H9 (cell line): ENCODE results near the gene NHERF1. TPM values are rescaled to one million over a fixed set of nuclear protein-coding genes. Genes with fewer than 3 reads are reported as not detected.

ENCODE experiments used
- DNase-seq: peaks from one replicate; pipeline ENCODE4 v3.0.0-alpha.2; 2017
- H2AFZ ChIP-seq: one replicate; pipeline ENCODE4 v1.6.1; 2013; ENCODE audit warnings: mild to moderate bottlenecking, low read length, control low read depth, moderate library complexity
- H2AK5ac ChIP-seq: 2 replicates; pipeline ENCODE4 v1.6.1; 2013; ENCODE audit warnings: low read length, control low read depth, mixed read lengths; ENCODE audit not compliant: insufficient read length
- H2BK120ac ChIP-seq: one replicate; pipeline ENCODE4 v1.6.1; 2013; ENCODE audit warnings: low read depth, mild to moderate bottlenecking, low read length, control low read depth, inconsistent platforms; ENCODE audit not compliant: poor library complexity, severe bottlenecking
- H2BK12ac ChIP-seq: 2 replicates; pipeline ENCODE4 v1.6.1; 2013; ENCODE audit warnings: low read length, control low read depth, mixed read lengths, low read depth; ENCODE audit not compliant: insufficient read length
- H2BK15ac ChIP-seq: 2 replicates; pipeline ENCODE4 v1.6.1; 2013; ENCODE audit warnings: low read depth, low read length, control low read depth
- H2BK20ac ChIP-seq: one replicate; pipeline ENCODE4 v1.6.1; 2013; ENCODE audit warnings: low read depth, mild to moderate bottlenecking, low read length, control low read depth, inconsistent platforms; ENCODE audit not compliant: poor library complexity, severe bottlenecking
- H2BK5ac ChIP-seq: 2 replicates; pipeline ENCODE4 v1.6.1; 2013; ENCODE audit warnings: low read length, control low read depth, mixed read lengths; ENCODE audit not compliant: insufficient read length
- H3K14ac ChIP-seq: 2 replicates; pipeline ENCODE4 v1.6.1; 2013; ENCODE audit warnings: low read length, control low read depth; ENCODE audit not compliant: insufficient read depth
- H3K18ac ChIP-seq: 2 replicates; pipeline ENCODE4 v1.6.1; 2013; ENCODE audit warnings: low read depth, mild to moderate bottlenecking, mixed read lengths, low read length, control low read depth; ENCODE audit not compliant: insufficient read length
- H3K23ac ChIP-seq: 2 replicates; pipeline ENCODE4 v1.6.1; 2013; ENCODE audit warnings: low read length, control low read depth, mixed read lengths, low read depth; ENCODE audit not compliant: insufficient read length
- H3K23me2 ChIP-seq: 2 replicates; pipeline ENCODE4 v1.6.1; 2013; ENCODE audit warnings: low read depth, mild to moderate bottlenecking, mixed read lengths, low read length, control low read depth; ENCODE audit not compliant: insufficient read length, poor library complexity, severe bottlenecking
- H3K27ac ChIP-seq: 2 replicates; pipeline ENCODE4 v1.5.1; 2013; ENCODE audit warnings: low read length, control low read depth, mixed read lengths, low read depth; ENCODE audit not compliant: insufficient read length
- H3K27me3 ChIP-seq: 2 replicates; pipeline ENCODE4 v1.6.1; 2013; ENCODE audit warnings: low read length, control low read depth, inconsistent platforms; ENCODE audit not compliant: insufficient read depth
- H3K4ac ChIP-seq: 2 replicates; pipeline ENCODE4 v1.6.1; 2013; ENCODE audit warnings: low read depth, mild to moderate bottlenecking, control low read depth, inconsistent platforms, low read length, moderate library complexity
- H3K4me1 ChIP-seq: 2 replicates; pipeline ENCODE4 v1.6.1; 2013; ENCODE audit warnings: low read length, control low read depth, inconsistent platforms; ENCODE audit not compliant: insufficient read depth
- H3K4me2 ChIP-seq: 2 replicates; pipeline ENCODE4 v1.6.1; 2013; ENCODE audit warnings: low read length, control low read depth, mixed read lengths; ENCODE audit not compliant: insufficient read length, insufficient read depth
- H3K56ac ChIP-seq: 2 replicates; pipeline ENCODE4 v1.6.1; 2013; ENCODE audit warnings: low read depth, mild to moderate bottlenecking, mixed read lengths, low read length, control low read depth; ENCODE audit not compliant: insufficient read length
- H3K79me1 ChIP-seq: 2 replicates; pipeline ENCODE4 v1.6.1; 2013; ENCODE audit warnings: low read depth, mild to moderate bottlenecking, moderate library complexity, low read length, control low read depth, inconsistent platforms; ENCODE audit not compliant: insufficient read depth, poor library complexity, severe bottlenecking
- H3K79me2 ChIP-seq: 2 replicates; pipeline ENCODE4 v1.6.1; 2013; ENCODE audit warnings: low read length, control low read depth, inconsistent platforms; ENCODE audit not compliant: insufficient read depth
- H3K9ac ChIP-seq: 2 replicates; pipeline ENCODE4 v1.6.1; 2013; ENCODE audit warnings: low read length, control low read depth, mixed read lengths; ENCODE audit not compliant: insufficient read length; ENCODE audit errors: extremely low read depth
- H3K9me3 ChIP-seq: one replicate; pipeline ENCODE4 v1.6.1; 2013; ENCODE audit warnings: low read depth, low read length, inconsistent platforms; ENCODE audit not compliant: control insufficient read depth
- H3T11ph ChIP-seq: one replicate; pipeline ENCODE4 v1.6.1; 2013; ENCODE audit warnings: mild to moderate bottlenecking, low read length, control low read depth, inconsistent platforms
- H4K20me1 ChIP-seq: one replicate; pipeline ENCODE4 v1.6.1; 2013; ENCODE audit not compliant: control insufficient read depth, insufficient read length, insufficient read depth
- H4K5ac ChIP-seq: 2 replicates; pipeline ENCODE4 v1.6.1; 2013; ENCODE audit warnings: low read depth, mild to moderate bottlenecking, mixed read lengths, low read length, control low read depth; ENCODE audit not compliant: insufficient read length
- H4K8ac ChIP-seq: replicated peaks from 2 replicates; pipeline ENCODE4 v1.6.1; 2013; ENCODE audit warnings: low read length, control low read depth, mixed read lengths, low read depth; ENCODE audit not compliant: insufficient read length
- H4K91ac ChIP-seq: 2 replicates; pipeline ENCODE4 v1.6.1; 2013; ENCODE audit warnings: low read depth, mild to moderate bottlenecking, moderate library complexity, mixed read lengths, low read length, control low read depth; ENCODE audit not compliant: insufficient read length
- H3K27ac Mint-ChIP-seq, 3 experiments: 2 replicates in 2 of 3; 3 replicates in 1 of 3; pipeline ENCODE4 v1.8.0; 2020 to 2021; ENCODE audit warnings: mixed read lengths in 3 of 3, mild to moderate bottlenecking in 1 of 3, moderate library complexity in 1 of 3
- H3K27me3 Mint-ChIP-seq: 2 replicates; pipeline ENCODE4 v1.8.0; 2021; ENCODE audit warnings: low read depth, mild to moderate bottlenecking, moderate library complexity, mixed read lengths
- H3K36me3 Mint-ChIP-seq, 3 experiments: 2 replicates in 2 of 3; 3 replicates in 1 of 3; pipeline ENCODE4 v1.8.0; 2020 to 2021; ENCODE audit warnings: low read depth in 3 of 3, mixed read lengths in 3 of 3; ENCODE audit not compliant: insufficient read depth in 1 of 3
- H3K4me1 Mint-ChIP-seq, 2 experiments: 2 replicates each; pipeline ENCODE4 v1.8.0; 2020; ENCODE audit warnings: mixed read lengths in 2 of 2
- H3K4me3 Mint-ChIP-seq, 2 experiments: 2 replicates in 1 of 2; 3 replicates in 1 of 2; pipeline ENCODE4 v1.8.0; 2020 to 2021; ENCODE audit warnings: mild to moderate bottlenecking in 2 of 2, mixed read lengths in 2 of 2, moderate library complexity in 1 of 2
- H3K9me3 Mint-ChIP-seq, 2 experiments: 2 replicates in 1 of 2; 3 replicates in 1 of 2; pipeline ENCODE4 v1.8.0; 2020; ENCODE audit warnings: mild to moderate bottlenecking in 2 of 2, mixed read lengths in 2 of 2, moderate library complexity in 1 of 2
- WGBS: extraction: QIAGEN DNeasy Blood & Tissue Kit; methylation state at CpG from one replicate; pipeline ENCODE4 v1.1.7; 2013; ENCODE audit warnings: missing lambda C conversion rate, low lambda C conversion rate, mixed read lengths; ENCODE audit not compliant: insufficient read length; ENCODE audit errors: extremely low coverage; 5-methylcytosine and 5-hydroxymethylcytosine counted together
- total RNA-seq: library from RNA; stranded (reverse); gene quantifications from 2 replicates; pipeline ENCODE4 v1.2.1, GENCODE V29; 2021
- TF ChIP-seq, protein P1 (sequence below): fragments of 200-600 bp; sonication (generic); conservative IDR thresholded peaks from 3 replicates; pipeline ENCODE4 v1.8.0; 2021; ENCODE audit warnings: antibody characterized with exemption, mild to moderate bottlenecking

Gene NHERF1
- total RNA-seq, 1 experiment from 2014 or later: 74.4 TPM

DNA sequence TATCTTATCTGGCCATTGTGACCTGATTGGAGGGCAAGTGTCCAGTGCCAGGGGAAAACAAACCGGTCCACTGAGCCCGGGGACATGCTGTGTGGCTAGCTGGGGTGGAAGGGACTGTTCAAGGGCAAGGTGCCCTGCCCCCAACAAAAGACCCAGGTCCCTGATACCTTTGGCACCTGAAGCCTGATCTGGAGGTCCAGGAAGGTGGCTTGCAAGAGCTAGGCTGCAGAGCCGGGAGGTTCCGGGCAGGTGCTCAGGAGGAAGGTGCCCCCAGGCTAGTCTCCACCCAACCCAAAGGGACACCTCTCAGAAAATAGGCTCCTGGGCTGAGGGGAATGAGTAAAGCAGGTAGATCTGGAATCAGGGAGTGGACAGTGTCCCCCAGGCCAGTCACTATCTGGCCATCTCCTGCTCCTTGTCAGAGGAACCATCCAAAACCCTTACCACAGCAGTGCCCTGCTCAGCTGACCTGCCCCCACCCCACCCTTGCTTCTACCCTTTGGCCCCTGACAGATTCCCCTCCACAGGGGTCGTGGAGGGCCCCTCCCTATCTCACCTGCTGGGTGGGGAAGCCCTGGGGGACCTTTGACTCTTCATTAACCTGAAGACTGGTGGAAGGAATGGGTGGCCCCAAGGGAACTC is 21.5 kb downstream of the NHERF1 start:
- H4K8ac ChIP-seq: no peak overlapping the region
- no peak overlapping the region for H2BK120ac ChIP-seq
- H4K5ac ChIP-seq: no peak overlapping the region
- H4K20me1 ChIP-seq: no peaks in the 10 kb centered on the region
- TF ChIP-seq, protein P1, sequence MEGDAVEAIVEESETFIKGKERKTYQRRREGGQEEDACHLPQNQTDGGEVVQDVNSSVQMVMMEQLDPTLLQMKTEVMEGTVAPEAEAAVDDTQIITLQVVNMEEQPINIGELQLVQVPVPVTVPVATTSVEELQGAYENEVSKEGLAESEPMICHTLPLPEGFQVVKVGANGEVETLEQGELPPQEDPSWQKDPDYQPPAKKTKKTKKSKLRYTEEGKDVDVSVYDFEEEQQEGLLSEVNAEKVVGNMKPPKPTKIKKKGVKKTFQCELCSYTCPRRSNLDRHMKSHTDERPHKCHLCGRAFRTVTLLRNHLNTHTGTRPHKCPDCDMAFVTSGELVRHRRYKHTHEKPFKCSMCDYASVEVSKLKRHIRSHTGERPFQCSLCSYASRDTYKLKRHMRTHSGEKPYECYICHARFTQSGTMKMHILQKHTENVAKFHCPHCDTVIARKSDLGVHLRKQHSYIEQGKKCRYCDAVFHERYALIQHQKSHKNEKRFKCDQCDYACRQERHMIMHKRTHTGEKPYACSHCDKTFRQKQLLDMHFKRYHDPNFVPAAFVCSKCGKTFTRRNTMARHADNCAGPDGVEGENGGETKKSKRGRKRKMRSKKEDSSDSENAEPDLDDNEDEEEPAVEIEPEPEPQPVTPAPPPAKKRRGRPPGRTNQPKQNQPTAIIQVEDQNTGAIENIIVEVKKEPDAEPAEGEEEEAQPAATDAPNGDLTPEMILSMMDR: no peak
- no peaks in the 10 kb centered on the region for H3K23me2 ChIP-seq
- H3K4ac ChIP-seq: no peak overlapping the region
- no peak overlapping the region for H2AK5ac ChIP-seq
- no peaks in the 10 kb centered on the region for H3K9me3 ChIP-seq
- no peak overlapping the region for H3T11ph ChIP-seq
- H2BK12ac ChIP-seq: no peak overlapping the region
- no peak overlapping the region for H2AFZ ChIP-seq
- no peaks in the 10 kb centered on the region for H3K27me3 ChIP-seq
- no peak overlapping the region for H3K27ac ChIP-seq
- no peak overlapping the region for H3K14ac ChIP-seq
- H3K18ac ChIP-seq: no peak overlapping the region
- H3K9me3 Mint-ChIP-seq: no peaks in the 10 kb centered on the region
- H3K9ac ChIP-seq: no peak overlapping the region
- WGBS: no CpG with 5 or more reads among the region's 5 CpGs
- peaks cover 9 to 18% of the 10 kb centered on the region in 2 experiments for H3K4me1 Mint-ChIP-seq
- no peaks in the 10 kb centered on the region for H3K79me2 ChIP-seq
- no peak overlapping the region for H3K56ac ChIP-seq
- H4K91ac ChIP-seq: no peak overlapping the region
- H3K27ac Mint-ChIP-seq: 0 out of 7 replicates have a peak overlapping the region, but pooled peaks of 2 of the 3 experiments have one; percentile 18 to 24
- H3K79me1 ChIP-seq: no peaks in the 10 kb centered on the region
- H3K4me2 ChIP-seq: no peak overlapping the region
- no peak overlapping the region for H2BK15ac ChIP-seq
- H3K27me3 Mint-ChIP-seq: no peaks in the 10 kb centered on the region
- H3K36me3 Mint-ChIP-seq: peaks cover 33 to 66% (median 60%) of the 10 kb centered on the region in 3 experiments; a peak in 6 of 7 replicates
- no peak overlapping the region for H3K4me3 Mint-ChIP-seq
- H2BK5ac ChIP-seq: no peak overlapping the region
- DNase-seq: no peak
- no peak overlapping the region for H3K23ac ChIP-seq
- H3K4me1 ChIP-seq: no peaks in the 10 kb centered on the region
- H2BK20ac ChIP-seq: no peak overlapping the region
